ENCODE results near the gene TFDP2.

- no peak for TF ChIP-seq CTCF (IDR thresholded peaks at IDR 0.05 in 8 of 11, conservative IDR thresholded peaks at IDR 0.05 in 3 of 11)
- no peak for TF ChIP-seq POLR2A (IDR thresholded peaks at IDR 0.05)
Observed at GRCh38 chr3:141898908-141899307, 250.4 kb downstream of the TFDP2 start.
